ENCODE results near the gene ATP5PO.

- TF ChIP-seq, protein P1, sequence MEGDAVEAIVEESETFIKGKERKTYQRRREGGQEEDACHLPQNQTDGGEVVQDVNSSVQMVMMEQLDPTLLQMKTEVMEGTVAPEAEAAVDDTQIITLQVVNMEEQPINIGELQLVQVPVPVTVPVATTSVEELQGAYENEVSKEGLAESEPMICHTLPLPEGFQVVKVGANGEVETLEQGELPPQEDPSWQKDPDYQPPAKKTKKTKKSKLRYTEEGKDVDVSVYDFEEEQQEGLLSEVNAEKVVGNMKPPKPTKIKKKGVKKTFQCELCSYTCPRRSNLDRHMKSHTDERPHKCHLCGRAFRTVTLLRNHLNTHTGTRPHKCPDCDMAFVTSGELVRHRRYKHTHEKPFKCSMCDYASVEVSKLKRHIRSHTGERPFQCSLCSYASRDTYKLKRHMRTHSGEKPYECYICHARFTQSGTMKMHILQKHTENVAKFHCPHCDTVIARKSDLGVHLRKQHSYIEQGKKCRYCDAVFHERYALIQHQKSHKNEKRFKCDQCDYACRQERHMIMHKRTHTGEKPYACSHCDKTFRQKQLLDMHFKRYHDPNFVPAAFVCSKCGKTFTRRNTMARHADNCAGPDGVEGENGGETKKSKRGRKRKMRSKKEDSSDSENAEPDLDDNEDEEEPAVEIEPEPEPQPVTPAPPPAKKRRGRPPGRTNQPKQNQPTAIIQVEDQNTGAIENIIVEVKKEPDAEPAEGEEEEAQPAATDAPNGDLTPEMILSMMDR (conservative IDR thresholded peaks at IDR 0.05; ENCODE audit: low read length): no peak
- no peak for TF ChIP-seq EZH2phosphoT487 (IDR thresholded peaks at IDR 0.05; ENCODE audit: borderline replicate concordance, low read depth, low read length)
These were observed 49.5 kb downstream of the ATP5PO start for GRCh38 chr21:33865996-33866575.

Measured in OCI-LY7 (cell line).